Measurements from ENCODE around the gene NR6A1. TPM values are rescaled to one million over a fixed set of nuclear protein-coding genes. Genes with fewer than 3 reads are reported as not detected.

The NR6A1 gene
- total RNA-seq, 1 donor from 2014 or later = 60.7 TPM

DNA sequence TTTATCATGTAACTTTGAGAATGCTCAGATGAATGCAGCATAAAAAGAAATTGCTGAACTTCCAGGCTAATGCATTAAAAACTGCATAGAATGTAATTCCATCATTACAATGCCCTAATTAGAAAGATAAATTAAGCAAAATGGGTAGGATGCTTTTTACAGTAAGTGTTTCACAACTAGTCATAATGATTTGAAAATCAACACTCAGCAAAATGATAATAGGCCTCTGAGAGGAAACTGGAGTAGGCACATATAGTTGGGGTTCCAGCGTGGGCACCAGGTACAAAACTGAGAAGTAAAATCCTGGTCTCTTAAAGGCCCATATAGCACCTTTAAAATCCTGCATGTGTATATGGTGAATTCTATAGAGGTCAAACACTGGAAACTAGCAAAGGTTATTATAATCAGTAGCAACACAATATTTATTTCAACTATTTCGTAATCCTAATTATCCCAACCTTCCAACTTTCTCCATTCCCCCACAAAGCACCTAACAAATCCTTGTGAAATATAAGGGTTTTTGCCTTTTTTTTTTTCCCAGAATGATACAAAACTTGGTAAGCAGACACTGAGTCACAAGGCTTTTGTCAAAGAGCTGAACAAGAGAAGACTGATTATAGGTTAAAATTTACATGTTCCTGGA lies 155.9 kb downstream of the NR6A1 start:
- Mint-ChIP-seq H3K4me3 (no peak overlapping the region), H3K9me3 (no peaks in the 10 kb centered on the region), H3K36me3 (ENCODE audit: low read depth) (no peaks in the 10 kb centered on the region), H3K27me3 (ENCODE audit: low read depth) (no peaks in the 10 kb centered on the region), H3K4me1 (peaks cover 6% of the 10 kb centered on the region), H3K27ac (ENCODE audit: unreplicated experiment) (no peak overlapping the region)
- DNase-seq (ENCODE audit: low read depth, low spot score) = no peak
- TF ChIP-seq, protein P1, sequence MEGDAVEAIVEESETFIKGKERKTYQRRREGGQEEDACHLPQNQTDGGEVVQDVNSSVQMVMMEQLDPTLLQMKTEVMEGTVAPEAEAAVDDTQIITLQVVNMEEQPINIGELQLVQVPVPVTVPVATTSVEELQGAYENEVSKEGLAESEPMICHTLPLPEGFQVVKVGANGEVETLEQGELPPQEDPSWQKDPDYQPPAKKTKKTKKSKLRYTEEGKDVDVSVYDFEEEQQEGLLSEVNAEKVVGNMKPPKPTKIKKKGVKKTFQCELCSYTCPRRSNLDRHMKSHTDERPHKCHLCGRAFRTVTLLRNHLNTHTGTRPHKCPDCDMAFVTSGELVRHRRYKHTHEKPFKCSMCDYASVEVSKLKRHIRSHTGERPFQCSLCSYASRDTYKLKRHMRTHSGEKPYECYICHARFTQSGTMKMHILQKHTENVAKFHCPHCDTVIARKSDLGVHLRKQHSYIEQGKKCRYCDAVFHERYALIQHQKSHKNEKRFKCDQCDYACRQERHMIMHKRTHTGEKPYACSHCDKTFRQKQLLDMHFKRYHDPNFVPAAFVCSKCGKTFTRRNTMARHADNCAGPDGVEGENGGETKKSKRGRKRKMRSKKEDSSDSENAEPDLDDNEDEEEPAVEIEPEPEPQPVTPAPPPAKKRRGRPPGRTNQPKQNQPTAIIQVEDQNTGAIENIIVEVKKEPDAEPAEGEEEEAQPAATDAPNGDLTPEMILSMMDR (conservative IDR thresholded peaks at IDR 0.05) = no peak

DNA sequence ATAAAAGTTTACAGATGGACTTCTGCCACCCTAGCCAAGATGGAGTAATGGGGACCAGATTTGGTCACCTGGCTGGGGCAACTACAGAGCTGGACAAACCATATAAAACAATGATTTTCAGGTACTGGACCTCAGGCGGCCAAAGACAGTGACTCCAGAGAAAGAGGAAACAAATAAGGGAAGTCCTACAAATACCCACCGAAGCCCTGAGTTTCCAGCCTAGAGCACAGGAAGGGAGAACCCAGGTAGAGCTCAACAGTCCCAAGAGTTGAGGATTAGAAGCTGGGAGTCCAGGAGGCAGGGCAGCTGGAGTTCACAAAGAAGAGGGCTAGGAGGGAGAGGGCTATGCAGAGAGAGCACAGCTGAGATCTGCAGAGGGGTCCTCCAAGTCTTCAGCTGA lies 157.3 kb downstream of the NR6A1 start:
- no peak for DNase-seq (ENCODE audit: low read depth, low spot score)
- H3K27me3 Mint-ChIP-seq (ENCODE audit: low read depth) = no peaks in the 10 kb centered on the region
- H3K9me3 Mint-ChIP-seq = peaks cover 3% of the 10 kb centered on the region
- peaks cover 6% of the 10 kb centered on the region for H3K4me1 Mint-ChIP-seq
- H3K36me3 Mint-ChIP-seq (ENCODE audit: low read depth) = no peaks in the 10 kb centered on the region
- TF ChIP-seq, protein P1 (conservative IDR thresholded peaks at IDR 0.05) = no peak
- no peak overlapping the region for H3K4me3 Mint-ChIP-seq
- H3K27ac Mint-ChIP-seq (ENCODE audit: unreplicated experiment) = no peak overlapping the region

DNA sequence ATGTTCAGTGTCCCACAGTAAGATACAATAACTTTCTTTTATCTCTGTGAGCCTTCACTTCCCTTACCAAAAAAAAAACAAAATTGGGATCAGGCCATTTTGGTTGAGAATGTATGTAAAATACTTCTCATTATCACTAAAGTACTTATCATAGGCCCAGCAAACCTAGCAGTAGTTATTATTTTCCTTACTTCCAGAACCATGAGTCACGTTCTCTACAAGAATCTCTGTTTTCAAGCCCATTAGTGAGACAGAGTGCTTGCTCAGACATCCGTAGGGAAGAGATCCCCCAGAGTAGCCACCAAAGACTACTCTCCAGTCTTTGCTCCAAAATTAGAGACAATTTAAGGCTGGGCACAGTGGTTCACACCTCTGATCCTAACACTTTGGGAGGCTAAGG lies 160.0 kb downstream of the NR6A1 start:
- no peaks in the 10 kb centered on the region for H3K4me1 Mint-ChIP-seq
- H3K27ac Mint-ChIP-seq (ENCODE audit: unreplicated experiment) = no peak overlapping the region
- no peak for DNase-seq (ENCODE audit: low read depth, low spot score)
- peaks cover 2% of the 10 kb centered on the region for H3K27me3 Mint-ChIP-seq (ENCODE audit: low read depth)
- H3K36me3 Mint-ChIP-seq (ENCODE audit: low read depth) = no peaks in the 10 kb centered on the region
- peaks cover 4% of the 10 kb centered on the region for H3K9me3 Mint-ChIP-seq
- no peak overlapping the region for H3K4me3 Mint-ChIP-seq
- TF ChIP-seq, protein P1 (conservative IDR thresholded peaks at IDR 0.05) = no peak

DNA sequence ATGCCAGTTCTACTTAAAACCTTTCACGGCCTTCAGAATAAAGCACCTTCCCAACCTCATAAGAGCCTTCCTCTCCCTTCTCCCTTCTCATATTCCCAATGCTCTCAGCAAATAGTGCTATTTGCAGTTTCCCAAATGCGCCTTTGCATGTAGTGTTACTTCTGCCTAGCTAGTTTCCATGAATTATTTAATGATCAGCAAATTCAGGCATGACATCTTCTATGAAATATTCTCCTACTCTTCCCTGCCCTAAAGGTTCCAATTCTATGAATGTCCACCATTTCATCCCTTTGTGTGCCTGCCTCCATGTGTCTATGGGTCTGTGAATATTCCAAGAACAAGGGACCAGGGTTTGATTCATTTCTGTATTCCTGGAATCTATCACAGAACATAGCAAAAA lies 165.1 kb downstream of the NR6A1 start:
- TF ChIP-seq, protein P1 (conservative IDR thresholded peaks at IDR 0.05) = no peak
- DNase-seq (ENCODE audit: low read depth, low spot score) = no peak
- H3K4me3 Mint-ChIP-seq = no peak overlapping the region
- H3K36me3 Mint-ChIP-seq (ENCODE audit: low read depth) = no peaks in the 10 kb centered on the region
- peaks cover 2% of the 10 kb centered on the region for H3K27me3 Mint-ChIP-seq (ENCODE audit: low read depth)
- no peak overlapping the region for H3K27ac Mint-ChIP-seq (ENCODE audit: unreplicated experiment)
- H3K9me3 Mint-ChIP-seq = peaks cover 4% of the 10 kb centered on the region
- no peaks in the 10 kb centered on the region for H3K4me1 Mint-ChIP-seq

DNA sequence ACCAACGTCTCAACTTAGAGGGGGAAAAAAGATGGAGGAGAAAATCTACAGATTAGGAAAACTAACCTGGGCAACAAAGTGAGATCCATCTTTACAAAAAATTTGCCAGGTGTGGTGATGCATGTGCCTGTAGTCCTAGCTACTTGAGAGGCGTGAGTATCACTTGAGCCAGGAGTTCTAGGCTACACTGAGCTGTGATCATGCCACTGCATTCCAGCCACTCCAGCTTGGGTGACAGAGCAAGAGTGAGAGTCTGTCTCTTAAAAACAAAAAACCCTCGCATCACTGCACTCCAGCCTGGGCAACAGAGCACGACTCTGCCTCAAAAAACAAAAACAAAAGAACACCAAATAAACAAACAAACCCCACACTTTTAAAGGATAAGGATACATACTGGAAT lies 165.9 kb downstream of the NR6A1 start:
- Mint-ChIP-seq H3K4me1 (no peaks in the 10 kb centered on the region), H3K9me3 (peaks cover 7% of the 10 kb centered on the region), H3K27me3 (ENCODE audit: low read depth) (peaks cover 2% of the 10 kb centered on the region), H3K27ac (ENCODE audit: unreplicated experiment) (no peak overlapping the region), H3K36me3 (ENCODE audit: low read depth) (no peaks in the 10 kb centered on the region), H3K4me3 (no peak overlapping the region)
- DNase-seq (ENCODE audit: low read depth, low spot score) = no peak
- TF ChIP-seq, protein P1 (conservative IDR thresholded peaks at IDR 0.05) = no peak
